GM18868 (cell line): ENCODE data around the gene OXSR1.

Experiments used
- ATAC-seq: cut with Tn5 transposase; IDR thresholded peaks from one replicate; pipeline ENCODE4 v1.9.1; 2021; ENCODE audit warnings: mild to moderate bottlenecking, moderate library complexity; ENCODE audit not compliant: unreplicated experiment

Gene OXSR1

GRCh38 chr3:38164952-38165721 is at the start of gene OXSR1:
TSS of gene OXSR1 (plus strand) at chr3:38165537. CDS start at chr3:38165877, 340 bp downstream.
- peak; percentile 88 for ATAC-seq

- no peak for ATAC-seq
These were observed 49.5 kb upstream of the OXSR1 start for GRCh38 chr3:38115645-38116427.

GRCh38 chr3:38116471-38117162 is 48.7 kb upstream of the OXSR1 start:
- no peak for ATAC-seq

GRCh38 chr3:38117163-38117716 is 48.1 kb upstream of the OXSR1 start:
- no peak for ATAC-seq

GRCh38 chr3:38117748-38118420 is 47.5 kb upstream of the OXSR1 start:
- peak; percentile 83 for ATAC-seq

- no peak for ATAC-seq
These were observed 46.7 kb upstream of the OXSR1 start for GRCh38 chr3:38118421-38119247.

GRCh38 chr3:38119248-38119544 is 46.1 kb upstream of the OXSR1 start:
- no peak for ATAC-seq

- no peak for ATAC-seq
These were observed 45.3 kb upstream of the OXSR1 start for GRCh38 chr3:38119821-38120692.

GRCh38 chr3:38120693-38121450 is 44.5 kb upstream of the OXSR1 start:
- ATAC-seq, result no peak

- ATAC-seq, result no peak
These were observed 43.9 kb upstream of the OXSR1 start for GRCh38 chr3:38121451-38121831.

GRCh38 chr3:38121832-38122461 is 43.4 kb upstream of the OXSR1 start:
- no peak for ATAC-seq

GRCh38 chr3:38122712-38123290 is 42.5 kb upstream of the OXSR1 start:
- no peak for ATAC-seq

GRCh38 chr3:38124324-38125122 is 40.8 kb upstream of the OXSR1 start:
- no peak for ATAC-seq

- ATAC-seq, result no peak
These were observed 39.8 kb upstream of the OXSR1 start for GRCh38 chr3:38125305-38126120.

GRCh38 chr3:38126121-38126892 is 39.0 kb upstream of the OXSR1 start:
- ATAC-seq, result no peak
